C4-2B (cell line): ENCODE results near the gene MARK2.
A peak's percentile ranks its signal among the peaks of the same experiment; 100 is the strongest.

Experiments
- H3K27ac ChIP-seq: fragments of 450-650 bp; 2 replicates; pipeline ENCODE4 v1.5.1; 2017
- CTCF ChIP-seq: fragments of 450-650 bp; conservative IDR thresholded peaks from 2 replicates; pipeline ENCODE4 v1.5.1; 2017; ENCODE audit warnings: mild to moderate bottlenecking
- ZFX ChIP-seq: fragments of 450-650 bp; IDR thresholded peaks from 2 replicates; pipeline ENCODE4 v1.6.1; 2017

The MARK2 gene

GRCh38 chr11:63838150-63838677 lies 696 bp upstream of the MARK2 start:
- peak overlapping the region; percentile 93 for H3K27ac ChIP-seq

DNA sequence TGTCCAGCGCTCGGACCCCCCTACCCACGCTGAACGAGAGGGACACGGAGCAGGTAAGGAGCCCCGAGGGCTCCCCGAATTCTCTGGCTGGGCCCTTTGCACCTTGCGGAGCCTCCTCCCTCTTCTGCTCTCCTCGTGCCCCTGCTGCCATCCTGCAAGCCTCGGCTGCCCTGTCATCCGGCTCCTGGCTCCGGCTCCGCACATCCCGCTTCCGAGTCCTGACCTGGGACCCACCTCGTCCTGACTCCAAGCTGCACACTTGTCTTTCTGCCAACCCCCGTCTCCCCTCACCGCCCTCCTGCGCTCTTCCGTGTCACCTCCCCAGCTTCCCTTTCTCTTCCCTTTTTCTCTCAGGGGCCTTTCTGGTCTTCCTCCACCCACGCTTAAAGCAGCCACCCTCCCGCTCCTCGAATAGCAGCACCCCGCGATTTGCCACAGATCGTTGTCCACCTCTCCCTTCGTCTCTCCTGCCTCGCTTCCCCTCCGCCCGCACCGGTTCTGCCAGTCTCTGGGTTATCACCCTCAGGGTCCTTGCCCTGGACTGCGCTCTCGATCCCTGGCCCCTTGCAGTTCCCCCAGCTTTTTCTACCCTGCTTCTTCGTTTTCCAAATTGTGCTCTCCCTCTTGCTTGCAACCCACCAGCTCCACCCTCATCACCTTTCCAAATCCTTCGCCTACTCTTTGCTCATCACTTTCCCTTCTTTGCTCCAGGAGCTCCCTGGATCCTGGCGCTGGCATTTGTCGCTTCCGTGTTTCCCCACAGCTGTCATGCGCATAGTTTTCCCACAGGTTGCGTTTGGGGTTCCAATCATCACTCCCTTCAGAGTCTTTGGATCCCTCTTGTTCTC lies 822 bp downstream of the MARK2 start:
- no peak; the same call in 1 of the 2 replicates for TF ChIP-seq ZFX
- peak overlapping the region; percentile 93 for H3K27ac ChIP-seq

More at GRCh38 chr11:63838150-63838677, 696 bp upstream of the MARK2 start:
- TF ChIP-seq ZFX, result no peak
- TF ChIP-seq CTCF, result no peak

GRCh38 chr11:63840356-63841060 lies 1.6 kb downstream of the MARK2 start:
- peak overlapping the region; percentile 93 for H3K27ac ChIP-seq
- TF ChIP-seq ZFX, result no peak
- no peak for TF ChIP-seq CTCF

DNA sequence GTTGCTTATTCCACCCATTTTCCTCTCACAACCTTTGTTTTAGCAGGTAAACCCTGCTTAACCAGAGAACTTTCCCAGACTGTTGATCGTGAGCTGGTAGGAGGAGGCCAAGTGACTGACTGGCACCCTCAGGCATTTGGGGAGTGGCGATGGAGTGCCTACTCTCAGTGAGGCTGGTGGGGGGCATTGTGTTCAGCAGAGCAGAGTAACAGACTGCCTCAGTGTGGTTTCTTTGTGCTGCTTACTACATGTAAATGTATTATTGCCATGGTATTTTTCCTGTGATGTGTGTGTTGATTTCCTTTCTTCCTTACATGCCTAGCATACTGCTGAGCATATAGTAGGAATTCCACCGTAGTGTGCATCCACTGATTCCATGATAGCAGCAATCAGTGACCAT lies 2.6 kb downstream of the MARK2 start:
- peak overlapping the region; percentile 27 for H3K27ac ChIP-seq
- TF ChIP-seq CTCF (no peak), ZFX (no peak)

- no peak for TF ChIP-seq ZFX
- no peak for TF ChIP-seq CTCF
- peak overlapping the region; percentile 50 for H3K27ac ChIP-seq
Observed at GRCh38 chr11:63843041-63843440, 4.1 kb downstream of the MARK2 start.

GRCh38 chr11:63844836-63845235 lies 5.9 kb downstream of the MARK2 start:
- H3K27ac ChIP-seq, result peak overlapping the region; percentile 94; the same call in 1 of the 2 replicates
- TF ChIP-seq ZFX (no peak), CTCF (no peak)

GRCh38 chr11:63845303-63845702 lies 6.4 kb downstream of the MARK2 start:
- H3K27ac ChIP-seq, result peak overlapping the region; percentile 94
- TF ChIP-seq ZFX (no peak), CTCF (no peak)
